NOMO-1 (cell line): ENCODE measurements around the gene AMBRA1.
A peak's percentile ranks its signal among the peaks of the same experiment; 100 is the strongest.

Source experiments
- DNase-seq, 2 experiments: peaks; one replicate each; lab custom pipeline; 2025; ENCODE audit not compliant: unreplicated experiment in 2 of 2; lab: John Stamatoyannopoulos, UW

Gene AMBRA1

DNA sequence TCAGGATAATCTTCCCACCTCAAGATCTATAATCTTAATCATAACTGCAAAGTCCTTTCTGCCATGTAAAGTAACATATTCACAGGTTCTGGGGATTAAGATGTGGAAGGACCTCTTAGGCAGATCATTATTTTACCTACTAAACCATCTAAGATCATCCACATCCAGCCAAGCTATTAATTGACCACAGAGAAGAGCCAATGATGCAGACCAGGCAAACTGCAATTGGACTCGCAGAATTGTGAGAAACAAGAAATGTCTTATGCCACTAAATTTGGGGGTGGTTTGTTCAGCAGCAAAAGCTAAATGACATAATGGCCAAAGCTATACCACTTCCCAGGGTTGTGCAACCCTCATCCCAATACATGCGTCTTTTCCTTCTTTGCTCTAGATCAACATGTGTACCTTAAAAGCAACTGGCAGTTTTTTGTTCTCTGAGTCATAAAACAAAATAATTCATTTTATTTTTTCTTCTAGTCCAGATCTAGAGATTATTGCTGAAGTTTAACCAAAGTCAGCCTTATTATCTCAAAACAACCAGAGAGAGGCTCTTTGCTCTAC is 113.6 kb downstream of the AMBRA1 start:
- no peak for DNase-seq

DNA sequence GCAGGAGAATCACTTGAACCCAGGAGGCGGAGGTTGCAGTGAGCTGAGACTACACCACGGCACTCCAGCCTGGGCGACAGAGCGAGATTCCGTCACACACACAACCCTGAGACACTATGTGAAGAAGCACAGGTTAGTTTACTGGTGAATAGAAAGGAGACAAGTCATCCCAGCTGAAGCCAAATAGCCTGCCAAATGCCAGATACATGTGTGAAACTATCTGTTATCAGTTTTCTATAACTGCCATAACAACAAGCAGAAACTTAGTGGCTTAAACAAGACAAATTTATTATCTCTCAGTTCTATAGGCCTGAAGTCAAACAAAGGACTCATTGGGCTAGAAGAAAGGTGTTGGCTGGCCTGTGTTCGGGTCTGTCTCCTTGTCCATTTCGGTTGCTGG is 114.2 kb downstream of the AMBRA1 start:
- DNase-seq: no peak

DNA sequence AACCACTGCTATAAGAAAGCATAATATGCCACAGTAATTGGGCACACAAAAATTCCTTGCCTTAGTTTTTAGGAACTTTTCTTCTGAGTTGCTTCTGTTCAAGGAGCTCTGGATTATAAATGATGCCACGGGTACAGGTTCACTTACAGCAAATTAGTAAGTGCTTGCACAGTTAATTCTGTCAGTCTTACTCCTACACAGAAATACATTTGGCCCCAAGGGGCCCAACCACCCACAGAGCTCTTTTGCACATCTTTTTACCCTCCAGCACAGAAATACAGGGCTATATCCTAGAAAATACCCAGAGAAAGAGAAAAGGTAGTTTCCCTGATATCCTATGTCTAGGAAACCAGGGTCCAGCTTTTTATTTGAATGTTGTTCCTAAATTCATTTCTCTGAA is 115.6 kb downstream of the AMBRA1 start:
- DNase-seq: no peak

DNA sequence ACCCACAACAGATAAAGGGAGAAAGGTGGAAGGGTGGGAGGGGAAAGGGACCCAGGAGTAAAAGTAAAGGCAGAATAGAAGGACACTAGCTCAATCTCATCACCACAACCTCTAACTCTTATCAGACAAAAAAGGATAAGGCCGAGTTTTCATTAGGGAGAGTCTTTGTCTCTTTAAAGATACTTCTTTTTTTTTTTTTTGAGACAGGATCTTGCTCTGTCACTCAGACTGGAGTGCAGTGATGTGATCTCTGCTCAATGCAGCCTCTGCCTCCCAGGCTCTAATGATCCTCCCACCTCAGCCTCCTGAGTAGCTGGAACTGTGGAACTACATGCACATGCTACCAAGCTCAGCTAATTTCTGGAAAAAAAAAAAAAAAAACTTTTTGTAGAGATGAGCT is 116.7 kb downstream of the AMBRA1 start:
- DNase-seq: no peak

DNA sequence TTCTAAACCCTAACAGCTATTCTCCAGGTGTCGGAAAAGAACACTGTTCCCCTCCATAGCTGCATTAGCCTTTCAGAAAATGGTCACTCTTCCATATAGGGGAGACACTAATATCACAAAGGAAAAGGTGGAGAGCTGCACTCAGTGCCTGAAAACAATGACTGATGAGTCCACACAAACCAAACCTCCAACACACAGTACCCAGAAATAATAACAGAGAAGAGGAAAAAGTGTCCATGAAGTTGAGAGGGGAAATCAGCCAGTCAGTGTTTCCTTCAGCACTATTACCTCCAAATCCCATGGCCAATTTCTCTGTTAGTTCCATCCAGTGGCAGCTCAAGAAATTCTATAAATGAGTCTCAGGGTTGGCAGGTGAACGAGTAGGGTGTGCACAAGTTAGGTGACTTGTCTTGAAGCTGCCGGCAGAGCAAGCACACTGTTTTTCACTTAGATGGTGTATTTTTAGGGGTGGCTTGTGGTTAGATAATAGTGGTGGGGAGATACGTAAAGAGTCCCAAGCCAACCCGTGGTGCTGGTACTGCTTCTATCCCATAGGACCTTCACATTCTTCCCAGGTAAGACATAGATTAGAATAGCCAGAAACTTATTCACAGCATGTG is 117.8 kb downstream of the AMBRA1 start:
- no peak for DNase-seq

DNA sequence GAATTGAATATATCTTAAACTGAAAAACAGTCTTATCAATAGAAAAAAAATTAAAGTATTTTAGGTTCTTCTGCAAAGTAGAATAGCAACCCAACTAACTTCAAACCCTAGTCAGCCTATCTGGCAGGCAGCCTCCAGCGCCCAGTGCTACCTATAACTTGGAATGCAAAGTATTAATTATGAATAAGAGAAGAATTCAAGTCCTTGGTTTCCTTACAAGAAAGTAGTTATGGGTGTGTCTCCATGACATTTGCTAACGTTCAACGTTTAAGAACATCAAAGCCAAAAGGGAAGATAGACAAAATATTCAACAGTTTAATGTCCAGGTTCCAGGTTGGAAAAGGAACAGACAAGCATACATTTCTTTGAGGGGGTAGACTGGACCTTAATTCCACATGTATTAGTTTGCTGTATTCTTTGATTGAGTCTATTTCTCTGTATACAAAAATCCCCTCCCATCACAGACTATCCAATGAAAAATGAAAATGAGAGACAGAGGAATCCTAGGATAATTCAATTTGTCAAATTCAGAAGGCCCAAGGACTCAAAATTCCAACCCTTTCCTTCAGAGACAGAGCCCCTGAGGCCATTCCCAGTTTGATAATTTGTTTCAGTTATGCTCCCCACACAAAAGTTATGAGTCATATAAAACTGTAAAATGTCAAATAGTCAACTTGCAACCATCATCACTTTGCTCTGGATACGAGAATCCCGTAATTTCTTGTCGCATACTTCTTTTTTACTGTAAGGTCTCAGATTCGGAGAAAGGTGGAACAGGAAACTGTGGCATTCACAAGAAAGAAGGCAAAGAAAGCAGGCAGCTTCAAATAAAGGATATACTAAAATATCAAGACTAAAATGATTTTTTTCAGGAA is 118.5 kb downstream of the AMBRA1 start:
- no peak for DNase-seq

DNA sequence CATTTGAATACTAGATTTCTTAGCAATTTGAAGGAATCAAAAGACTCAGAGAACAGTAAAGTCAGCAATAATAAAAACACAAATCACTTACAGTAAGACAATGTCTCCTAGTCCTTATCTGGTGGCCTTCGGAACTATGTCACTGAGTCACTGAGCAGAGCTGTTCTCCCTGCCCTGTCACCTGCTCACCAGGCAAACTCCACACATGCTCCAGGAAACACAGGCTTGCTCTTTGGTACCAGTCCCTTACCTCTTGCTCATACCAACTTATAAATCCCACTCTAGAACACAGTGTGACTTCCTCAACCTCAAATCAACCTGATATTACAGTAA is 121.2 kb downstream of the AMBRA1 start:
- no peak for DNase-seq

DNA sequence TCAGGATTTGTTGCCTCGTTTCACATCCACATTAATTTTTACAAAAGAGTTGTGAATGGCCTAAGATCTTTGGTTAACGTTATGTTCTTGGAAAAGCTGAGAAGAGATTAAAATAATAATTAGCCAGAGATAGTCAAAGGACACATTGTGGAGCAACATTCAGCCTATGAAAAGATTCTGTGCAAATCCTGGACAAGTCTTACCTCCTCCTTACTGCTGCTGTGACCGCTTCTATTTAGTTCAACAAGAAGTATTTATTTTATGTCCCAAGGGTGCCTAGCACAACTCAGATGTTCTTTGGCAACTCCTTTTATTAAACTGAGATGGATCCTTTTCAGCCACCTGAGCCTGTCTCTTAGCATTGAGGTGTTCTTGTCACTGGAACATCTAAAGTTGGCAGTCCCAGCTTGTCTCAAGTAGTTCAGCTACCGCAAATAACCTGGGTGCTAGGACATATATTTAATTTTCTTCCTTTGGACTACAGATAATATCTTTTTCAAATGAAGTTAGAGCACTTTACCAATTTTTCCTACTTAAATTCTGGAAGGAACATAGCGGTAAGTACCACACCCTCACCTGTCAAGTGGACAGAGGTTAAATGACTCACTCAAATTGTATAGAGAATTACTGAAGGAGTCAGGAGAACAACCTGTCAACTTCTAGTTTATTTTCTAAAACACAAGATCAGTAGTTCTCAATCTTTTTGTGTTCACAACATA is 121.7 kb downstream of the AMBRA1 start:
- no peak for DNase-seq

DNA sequence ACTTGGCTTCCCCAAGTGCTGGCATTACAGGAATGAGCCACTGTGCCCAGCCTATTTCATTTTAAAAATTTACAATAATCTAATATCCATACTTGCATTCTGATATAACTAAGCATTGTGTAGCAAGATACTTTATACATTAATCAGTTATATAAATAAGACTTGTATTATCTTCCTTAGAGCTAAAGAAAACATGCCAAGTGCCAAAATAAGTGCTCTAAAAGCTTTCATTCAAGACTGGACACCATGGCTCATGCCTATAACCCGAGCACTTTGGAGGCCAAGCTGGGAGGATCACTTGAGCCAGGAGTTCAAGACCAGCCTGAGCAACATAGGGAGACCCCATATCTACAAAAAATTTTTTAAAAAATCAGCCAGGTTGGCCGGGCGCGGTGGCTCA is 123.9 kb downstream of the AMBRA1 start:
- DNase-seq: no peak

DNA sequence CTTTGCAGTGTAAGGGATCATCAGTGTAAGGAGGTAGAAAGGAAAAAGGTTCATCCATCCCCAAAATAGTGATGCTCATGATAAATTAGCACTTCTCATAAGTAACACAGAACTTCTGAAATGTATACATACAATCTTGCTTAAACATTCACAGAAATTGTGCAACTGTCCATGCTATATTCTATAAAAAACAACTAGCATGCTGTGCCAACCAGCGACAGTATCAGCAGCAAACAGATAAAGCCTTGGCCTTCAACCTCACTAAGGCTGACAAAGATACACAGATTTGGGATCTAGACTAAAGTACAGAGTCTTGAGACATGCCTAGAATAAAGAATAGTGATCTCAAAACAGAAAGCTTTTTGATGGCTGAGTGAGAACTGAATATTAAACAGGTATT is 128.1 kb downstream of the AMBRA1 start:
- DNase-seq: no peak

DNA sequence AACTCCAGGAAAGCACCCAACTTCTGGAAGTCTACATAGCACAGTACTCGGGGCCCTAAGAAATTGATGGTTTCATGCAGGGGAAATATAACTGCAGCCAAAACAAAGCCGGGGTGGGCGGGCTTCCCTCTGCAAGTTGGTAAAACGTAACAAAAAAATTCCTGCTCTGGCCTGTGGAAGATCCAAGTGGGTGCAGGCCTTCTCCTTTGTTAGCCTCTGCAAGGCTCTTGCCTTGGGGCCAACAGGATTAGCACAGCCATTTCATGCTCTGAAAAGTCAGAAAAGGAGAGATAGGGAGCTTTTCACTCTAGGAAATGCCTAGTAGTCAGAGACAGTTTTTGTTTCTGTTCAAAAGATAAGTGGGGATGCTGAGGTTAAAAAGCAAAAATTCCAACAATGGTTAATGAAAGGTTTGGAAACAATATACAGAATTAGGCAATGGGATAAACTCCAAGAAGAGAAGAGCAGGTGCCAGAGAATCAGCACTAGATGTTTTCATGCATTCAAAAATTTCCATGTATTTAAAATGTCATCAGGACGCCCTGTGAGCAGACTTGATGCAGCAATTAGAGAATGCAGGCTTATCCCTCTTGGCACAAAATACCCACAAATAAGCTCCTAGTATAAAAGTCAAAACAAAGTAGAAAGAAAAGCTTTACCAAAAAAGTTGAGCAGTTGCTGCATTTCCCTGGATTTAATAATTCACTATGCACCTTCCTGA is 130.0 kb downstream of the AMBRA1 start:
- no peak for DNase-seq

DNA sequence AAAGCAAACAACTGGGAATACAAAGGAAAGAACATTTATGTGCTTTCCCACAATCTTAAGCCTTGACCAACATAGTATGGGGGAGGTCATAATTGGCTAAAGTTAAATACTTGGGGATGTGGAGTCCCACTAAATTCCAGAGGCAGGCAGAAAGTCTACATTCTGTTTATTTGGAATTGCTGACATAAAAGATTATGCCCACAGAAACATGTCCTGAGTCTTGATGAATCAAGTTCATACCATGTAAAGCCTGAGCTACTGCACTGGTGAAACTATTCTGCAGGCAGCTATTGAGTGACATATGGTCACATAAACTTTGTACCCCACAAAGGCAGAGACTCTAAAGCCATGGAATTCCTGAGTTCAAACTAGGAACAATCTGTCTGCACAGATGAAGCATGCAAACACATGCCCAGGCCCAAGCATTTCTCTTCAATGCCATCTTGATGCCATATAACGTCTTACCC is 132.3 kb downstream of the AMBRA1 start:
- no peak for DNase-seq

DNA sequence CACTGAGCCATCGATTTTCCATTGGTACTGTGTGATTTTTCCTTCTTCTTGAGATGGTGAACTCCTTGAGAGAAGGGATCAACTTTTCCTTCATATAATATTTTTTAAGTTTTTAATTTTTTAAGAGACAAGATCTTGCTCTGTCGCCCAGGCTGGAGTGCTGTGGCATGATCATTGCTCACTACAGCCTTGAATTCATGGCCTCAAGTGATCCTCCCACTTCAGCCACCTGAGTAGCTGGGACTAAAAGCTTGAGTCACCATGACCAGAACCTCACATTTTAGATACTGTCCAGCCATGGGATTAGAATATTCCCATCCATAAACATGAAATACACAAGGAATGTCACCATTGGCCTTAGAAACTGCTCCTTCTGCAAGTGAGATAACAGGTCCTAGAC is 135.3 kb downstream of the AMBRA1 start:
- DNase-seq: no peak

DNA sequence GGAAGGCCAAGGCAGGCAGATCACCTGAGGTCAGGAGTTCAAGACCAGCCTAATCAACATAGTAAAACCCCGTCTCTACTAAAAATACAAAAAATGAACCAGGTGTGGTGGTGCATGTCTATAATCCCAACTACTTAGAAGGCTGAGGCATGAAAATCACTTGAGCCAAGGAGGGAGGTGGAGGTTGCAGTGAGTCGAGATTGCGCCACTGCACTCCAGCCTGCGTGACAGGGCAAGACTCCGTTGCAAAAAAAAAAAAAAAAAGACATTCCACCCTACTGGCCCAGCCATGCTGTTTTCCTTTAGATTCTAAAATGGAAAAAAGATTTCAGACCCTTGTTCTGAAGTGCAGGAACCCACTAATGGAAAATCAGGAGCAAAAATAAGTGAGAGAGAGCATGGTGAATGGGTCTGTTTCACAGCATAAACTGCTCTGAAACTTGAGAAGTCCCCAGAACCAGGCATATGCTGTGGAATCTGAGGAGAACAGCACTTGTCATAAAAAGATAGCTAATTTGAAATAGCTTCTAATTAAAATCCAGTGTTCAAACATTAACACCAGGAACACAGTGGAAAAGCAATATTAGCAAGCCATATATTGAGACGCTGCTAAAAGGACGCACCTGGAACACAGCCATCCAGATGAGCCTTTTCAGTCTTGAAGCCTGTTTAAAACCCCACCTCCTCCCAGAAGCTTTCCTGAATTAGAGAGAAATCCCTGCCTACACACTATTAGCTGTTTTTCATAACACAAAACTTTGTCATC is 136.0 kb downstream of the AMBRA1 start:
- no peak for DNase-seq

DNA sequence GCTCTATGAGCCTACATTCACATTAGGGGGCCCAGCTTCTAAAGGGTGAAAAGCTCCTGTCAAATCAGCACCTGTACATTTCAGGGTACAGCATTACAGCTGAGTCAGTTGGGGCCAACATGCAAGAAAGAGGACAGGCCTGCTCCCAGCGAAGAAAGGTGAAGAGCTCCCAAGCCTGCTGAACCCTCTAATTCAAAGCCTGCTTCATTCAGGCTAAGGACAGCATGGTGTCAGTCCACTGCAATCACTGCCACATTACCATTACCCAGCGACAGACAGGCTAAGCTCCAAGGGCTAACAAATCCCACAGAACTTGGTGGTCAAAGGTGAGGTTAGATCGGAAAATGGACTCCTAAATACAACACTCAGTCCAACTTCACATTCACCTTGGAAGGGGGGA is 136.8 kb downstream of the AMBRA1 start:
- DNase-seq: no peak

DNA sequence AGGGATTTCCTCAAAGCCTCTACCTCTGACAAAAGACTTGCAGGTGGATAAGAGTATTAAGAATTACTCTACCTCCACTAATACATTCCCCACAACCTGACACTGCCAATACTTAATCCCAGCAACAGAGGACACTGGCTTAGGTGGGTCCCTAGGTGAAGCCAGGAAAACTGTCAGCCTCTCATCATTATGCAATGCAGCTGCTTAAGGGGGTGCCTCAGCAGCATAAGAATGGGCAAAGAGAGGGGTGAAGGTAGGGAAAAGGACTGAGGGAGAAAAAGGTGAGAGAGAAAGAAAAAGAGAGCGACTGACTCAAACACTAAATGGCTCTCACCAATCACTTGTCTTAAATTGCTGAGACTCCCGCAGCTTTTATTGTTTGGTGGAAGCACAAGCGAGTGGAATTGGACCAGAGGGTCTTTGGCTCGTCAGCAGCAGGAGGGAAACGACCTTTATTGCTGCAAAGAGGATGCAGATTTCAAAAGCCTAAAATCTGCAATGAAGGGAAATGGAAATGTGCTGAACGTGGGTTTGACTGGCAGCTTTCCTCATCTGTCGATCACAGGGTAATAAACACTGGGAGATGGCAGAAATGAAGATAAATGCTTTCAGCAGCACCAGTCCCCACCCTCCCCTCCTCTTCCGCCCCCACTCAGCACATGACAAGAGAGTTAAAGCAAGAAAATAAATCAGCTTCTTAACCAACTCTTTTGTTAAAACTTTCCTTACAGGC is 137.4 kb downstream of the AMBRA1 start:
- DNase-seq: no peak

DNA sequence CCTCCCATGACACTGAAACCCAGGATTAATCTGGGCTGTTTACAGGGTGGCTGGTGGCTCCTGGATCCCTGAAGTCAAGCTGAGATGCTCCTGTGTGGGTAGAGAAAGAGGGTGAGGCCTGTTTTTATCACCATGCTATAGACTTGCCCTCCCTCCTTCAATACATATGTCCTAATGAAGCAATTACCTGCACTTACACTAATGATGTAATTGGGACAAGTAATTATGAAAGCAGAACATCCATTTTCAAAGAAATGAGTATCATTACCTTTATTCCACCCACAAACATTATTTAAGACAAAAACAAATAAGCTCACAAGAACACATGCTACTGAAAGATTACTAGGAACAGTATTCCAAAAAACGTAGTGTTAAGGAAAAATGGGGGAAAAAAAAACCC is 138.0 kb downstream of the AMBRA1 start:
- DNase-seq: no peak

DNA sequence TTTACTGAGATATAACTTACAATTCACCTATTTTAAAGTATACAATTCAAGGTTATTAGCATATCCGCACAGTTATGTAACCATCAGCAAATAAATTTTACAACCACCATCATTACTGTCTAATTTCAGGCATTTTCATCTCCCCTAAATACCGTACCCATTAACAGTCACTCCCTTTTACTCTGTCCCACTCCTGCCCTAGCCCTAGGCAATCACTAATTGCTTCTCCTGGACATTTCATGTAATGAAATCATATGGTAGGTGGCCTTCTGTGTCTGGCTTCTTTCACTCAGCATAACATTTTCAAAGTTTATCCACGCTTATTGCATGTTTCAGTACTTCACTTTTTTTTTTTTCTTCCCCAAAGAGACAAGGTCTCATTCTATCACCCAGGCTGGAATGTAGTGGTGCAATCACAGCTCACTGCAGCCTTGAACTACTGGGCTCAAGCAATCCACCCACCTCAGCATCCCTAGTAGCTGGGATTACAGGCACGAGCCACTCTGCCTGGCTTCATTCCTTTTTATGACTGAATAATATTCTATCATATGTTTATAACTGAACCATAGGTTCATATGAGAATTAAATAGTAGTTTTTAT is 140.8 kb downstream of the AMBRA1 start:
- DNase-seq: no peak

DNA sequence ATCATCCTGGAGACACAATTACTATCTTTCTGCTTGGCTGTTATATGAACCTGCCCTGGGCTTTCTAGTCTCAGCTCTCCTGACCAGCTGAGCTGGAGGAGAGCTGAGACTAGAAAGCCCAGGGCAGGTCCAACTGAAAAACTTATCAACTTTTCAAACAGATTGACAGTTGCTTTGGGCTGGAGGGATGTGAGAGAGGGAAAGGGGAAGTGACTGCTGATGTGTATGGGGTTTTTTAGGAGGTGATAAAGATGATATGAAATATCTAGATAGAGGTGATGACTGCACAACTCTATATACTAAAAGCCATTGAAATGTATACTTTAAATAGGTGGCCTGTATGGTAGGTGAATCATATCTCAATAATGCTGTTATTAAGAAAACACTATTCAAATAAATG is 142.1 kb downstream of the AMBRA1 start:
- DNase-seq: peak; percentile 3 to 30
